Stimulated activated CD4-positive, alpha-beta T cell treated with anti-CD3 and anti-CD28 coated beads, Interleukin-12 subunit alpha, Interleukin-12 subunit beta, amount 100 ng/mL, for 24 hours (primary cell): ENCODE data around the gene YAF2.

Experiments
- DNase-seq, 2 experiments: peaks; one replicate each; pipeline ENCODE4 v3.0.0-alpha.2; 2020; ENCODE audit warnings: low read depth in 2 of 2

The YAF2 gene

GRCh38 chr12:42238240-42239140 is at the start of gene YAF2:
Gene YAF2, minus strand, starts transcription at chr12:42238248. Its CDS starts 68 bp downstream, at chr12:42238180.
- peak; percentile 73 to 80 for DNase-seq

GRCh38 chr12:42286741-42287140 is 48.7 kb upstream of the YAF2 start:
- DNase-seq: no peak

DNA sequence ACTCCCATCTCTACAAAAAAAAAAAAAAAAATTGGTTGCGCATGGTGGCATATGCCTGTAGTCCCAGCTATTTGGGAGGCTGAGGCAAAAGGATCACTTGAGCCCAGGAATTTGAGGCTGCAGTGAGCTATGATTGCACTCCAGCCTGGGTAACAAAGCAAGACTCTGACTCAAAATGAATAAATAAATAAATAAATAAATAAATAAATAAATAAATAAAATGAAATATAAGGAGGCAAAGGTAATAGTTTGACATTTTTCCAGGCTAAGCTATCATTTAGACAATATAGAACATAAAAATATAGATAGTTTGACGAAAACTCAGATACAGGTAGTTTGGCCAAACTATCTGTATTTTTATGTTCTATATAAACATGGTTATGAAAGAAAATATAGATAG is 47.4 kb upstream of the YAF2 start:
- no peak for DNase-seq

DNA sequence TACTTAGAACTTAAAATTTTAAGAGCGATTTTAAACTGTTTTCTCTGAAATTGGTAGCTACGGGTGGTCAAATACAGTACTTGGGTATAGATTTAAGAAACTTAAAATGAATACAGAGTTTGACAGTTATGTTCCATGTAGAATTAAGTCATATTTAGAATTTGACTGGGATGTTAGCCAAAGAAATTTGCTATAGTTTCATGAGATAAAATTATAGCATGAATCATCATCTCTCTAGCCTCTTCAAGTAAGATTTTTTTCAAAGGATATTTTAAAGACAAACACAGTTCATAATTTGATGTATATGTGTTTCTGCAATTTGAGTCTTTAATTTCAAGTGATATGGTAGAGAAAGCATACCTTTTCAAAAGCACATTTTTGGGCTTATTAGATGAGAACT is 46.8 kb upstream of the YAF2 start:
- no peak for DNase-seq

DNA sequence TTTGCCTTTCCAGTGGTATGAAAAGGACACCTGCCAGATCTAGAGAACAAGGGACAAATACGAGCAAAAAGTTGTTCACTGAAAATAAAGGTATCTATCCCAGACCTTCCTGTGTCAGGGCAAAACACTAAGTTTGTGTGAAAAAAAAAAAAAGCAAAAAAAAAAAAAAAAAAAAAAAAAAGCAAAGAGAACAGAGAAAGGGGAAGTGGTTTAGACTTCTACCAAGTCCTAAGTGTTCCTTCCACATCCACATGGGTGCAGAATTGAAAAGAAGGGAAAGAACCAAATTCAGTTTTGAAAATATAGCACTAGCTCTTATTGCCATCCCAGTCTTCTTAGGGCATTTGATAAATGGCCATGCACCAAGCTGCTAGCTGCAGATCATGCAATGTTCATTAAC is 46.1 kb upstream of the YAF2 start:
- DNase-seq: no peak

DNA sequence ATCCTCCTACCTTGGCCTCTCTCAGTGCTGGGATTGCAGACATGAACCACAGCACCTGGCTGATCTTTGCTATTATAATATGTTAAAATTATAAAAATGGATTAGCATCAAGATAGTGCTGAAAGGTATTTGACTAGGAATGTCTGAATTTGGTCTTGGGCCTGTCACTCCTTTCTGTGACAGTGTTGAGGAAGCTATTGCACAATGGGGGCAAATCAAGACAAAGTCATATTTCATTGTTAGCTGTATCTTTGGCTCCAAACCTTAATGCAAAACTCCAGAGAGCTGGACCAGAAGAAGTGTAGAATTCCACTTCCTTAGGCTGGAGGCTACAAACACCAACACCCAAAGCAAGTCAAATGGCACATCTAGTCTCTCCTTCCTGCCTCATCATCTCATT is 45.7 kb upstream of the YAF2 start:
- DNase-seq: no peak

DNA sequence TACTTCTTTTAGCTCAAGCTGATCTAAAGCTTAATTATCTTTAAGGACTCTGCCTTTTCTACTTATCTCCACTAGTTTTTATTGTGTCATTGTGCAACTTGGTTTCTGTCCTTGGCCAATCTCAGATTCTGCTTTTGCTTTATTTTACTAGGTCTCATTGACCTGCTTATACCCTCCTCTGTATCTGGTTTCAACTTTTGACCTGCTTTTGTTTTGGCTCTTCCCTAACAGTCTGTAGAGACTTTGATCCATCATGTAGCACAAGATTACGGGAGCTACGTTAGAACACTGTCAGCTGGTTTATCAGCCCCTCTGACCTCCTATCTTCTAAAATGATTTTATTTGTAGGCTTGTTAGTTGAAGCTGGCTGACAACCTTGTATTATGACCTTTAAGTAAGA is 44.2 kb upstream of the YAF2 start:
- no peak for DNase-seq

GRCh38 chr12:42281844-42282243 is 43.8 kb upstream of the YAF2 start:
- no peak for DNase-seq

DNA sequence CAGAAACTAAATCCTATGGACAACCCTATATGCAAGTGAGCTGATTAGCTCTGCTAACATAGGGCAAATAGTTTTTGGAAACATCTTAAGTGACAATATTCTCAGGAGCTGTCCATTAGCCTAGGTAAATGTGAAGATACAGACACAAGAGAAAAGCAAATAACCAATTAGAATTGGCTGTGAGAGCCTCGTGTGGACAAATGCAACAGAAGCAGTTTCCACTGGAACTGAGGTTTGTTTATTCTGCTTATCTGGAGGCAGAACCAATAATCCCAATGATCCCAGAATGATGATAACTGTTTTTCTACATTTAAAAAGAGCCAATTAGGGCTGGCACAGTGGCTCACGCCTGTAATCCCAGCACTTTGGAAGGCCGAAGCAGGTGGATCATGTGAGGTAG is 43.2 kb upstream of the YAF2 start:
- DNase-seq: no peak

GRCh38 chr12:42278128-42278510 is 40.1 kb upstream of the YAF2 start:
- DNase-seq: no peak

- DNase-seq: no peak
These were observed 39.5 kb upstream of the YAF2 start for GRCh38 chr12:42277396-42278127.

DNA sequence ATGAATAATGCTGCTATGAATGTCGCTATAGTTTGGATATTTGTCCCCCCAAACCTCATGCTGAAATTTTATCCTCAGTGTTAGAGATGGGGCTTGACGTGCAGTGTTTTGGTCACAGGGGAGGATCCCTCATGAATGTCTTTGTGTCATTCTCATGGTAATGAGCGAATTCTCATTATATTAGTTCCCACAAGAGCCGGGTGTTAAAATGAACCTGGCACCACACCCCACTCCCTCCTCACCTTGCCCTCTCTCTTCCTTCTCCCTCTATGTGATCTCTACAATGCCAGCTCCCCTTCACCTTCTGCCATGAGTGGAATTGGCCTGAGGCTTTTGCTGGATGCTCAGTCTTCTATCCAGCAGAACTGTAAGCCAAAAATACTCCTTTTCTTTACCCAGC is 37.5 kb upstream of the YAF2 start:
- no peak for DNase-seq

GRCh38 chr12:42273706-42274105 is 35.7 kb upstream of the YAF2 start:
- DNase-seq: no peak

DNA sequence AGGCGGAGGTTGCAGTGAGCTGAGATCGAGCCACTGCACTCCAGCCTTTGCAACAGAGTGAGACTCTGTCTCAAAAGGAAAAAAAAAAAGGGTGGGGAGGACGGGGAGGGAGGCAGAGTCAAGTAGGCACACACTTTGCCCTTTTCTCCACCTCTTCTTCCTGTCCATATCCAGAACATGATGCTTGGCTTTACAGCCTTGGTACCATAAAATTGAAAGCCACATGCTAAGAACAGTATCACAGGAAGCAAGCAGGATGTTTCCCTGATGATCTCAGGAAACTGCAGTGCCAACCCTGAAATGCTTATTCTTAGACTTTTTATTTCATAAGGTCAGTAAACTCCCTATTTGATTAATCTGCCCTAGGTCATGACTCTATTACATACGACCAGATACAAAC is 32.5 kb upstream of the YAF2 start:
- no peak for DNase-seq

DNA sequence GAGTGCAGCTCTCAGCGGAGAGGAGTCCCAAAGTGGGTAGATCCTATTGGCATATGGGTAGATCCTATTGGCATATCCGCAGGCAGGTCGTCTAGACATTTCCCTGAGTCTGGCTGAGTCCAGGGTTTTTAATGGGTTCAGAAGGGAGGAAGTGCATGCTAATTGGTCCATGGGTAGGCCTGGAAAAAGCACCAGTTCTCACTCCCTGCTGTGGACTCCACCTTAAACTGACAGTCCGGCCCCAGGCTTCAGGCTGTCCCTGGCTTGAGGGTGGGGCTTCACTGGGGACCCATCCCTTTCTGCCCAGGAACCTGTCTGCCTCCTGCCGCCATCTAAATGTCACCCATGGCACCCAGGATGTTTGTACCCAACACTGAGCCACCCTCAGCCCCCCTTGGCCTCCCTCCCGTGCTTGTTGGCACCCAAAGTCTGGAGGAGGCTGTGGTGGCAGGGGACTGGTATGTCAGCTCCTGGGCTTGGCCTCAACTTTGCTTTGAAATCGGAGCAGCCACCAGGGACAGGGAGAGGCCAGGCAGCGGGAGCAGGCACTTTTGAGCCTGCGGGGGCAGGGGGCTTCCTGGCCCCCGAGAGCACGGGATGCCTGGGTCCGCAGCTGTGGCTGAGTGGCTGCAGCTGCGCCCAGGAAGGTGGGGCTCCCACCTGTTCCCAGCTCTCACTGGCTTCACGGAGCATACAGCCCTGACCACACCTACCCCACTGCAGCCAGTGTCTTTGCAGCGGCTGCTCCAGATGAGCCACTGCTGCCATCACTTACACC is 29.6 kb upstream of the YAF2 start:
- no peak for DNase-seq

DNA sequence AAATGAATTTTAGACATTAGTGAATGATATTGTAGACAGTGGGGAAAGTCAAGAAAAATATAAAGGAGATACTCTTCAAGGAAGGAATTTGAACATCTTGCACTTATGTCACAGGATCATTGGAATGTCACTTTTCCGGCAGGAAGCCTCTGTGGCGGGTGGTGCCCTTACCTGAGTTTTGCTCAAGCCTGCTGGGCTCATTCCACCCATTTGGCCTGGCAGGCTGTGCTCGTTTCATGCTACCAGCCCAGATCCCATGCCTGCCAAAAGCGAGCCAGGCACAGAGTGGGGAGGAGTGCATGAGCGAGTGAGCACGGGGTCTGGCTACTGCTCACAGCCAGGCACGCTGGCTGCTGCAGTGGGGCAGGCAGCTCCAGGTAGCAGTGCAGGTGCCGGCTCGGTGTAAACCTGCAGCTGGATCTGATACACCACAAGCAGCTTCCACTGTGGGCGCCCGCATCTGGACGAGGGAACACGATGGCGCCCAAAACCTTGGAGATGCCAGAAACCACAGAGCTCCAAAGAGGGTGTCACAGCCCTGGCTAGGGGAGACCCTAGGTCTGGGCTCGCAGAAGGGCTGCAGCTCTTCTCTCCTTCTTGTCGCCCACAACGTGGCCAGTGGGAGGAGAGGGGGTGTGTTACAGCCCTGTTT is 28.7 kb upstream of the YAF2 start:
- DNase-seq: no peak

DNA sequence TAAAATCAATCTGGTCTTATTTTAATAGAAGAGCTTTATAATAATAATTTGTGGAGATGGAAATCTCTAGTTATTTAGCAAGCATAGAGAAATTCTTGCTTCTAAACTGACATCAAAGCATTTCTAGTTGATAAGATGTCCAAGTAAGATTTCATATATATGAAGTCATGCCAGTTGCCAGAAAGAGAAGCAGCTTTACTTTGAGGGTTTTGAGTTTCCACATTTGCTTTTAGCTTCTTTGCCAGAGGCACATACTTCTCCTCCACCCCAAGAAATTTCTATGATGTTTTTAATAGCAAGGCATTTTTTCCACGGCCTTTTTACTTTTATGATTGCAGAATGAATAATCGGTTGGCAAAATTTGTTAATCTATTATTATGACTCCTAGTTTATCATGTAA is 24.2 kb upstream of the YAF2 start:
- no peak for DNase-seq

GRCh38 chr12:42261708-42262107 is 23.7 kb upstream of the YAF2 start:
- DNase-seq: no peak

GRCh38 chr12:42260518-42260917 is 22.5 kb upstream of the YAF2 start:
- no peak for DNase-seq

DNA sequence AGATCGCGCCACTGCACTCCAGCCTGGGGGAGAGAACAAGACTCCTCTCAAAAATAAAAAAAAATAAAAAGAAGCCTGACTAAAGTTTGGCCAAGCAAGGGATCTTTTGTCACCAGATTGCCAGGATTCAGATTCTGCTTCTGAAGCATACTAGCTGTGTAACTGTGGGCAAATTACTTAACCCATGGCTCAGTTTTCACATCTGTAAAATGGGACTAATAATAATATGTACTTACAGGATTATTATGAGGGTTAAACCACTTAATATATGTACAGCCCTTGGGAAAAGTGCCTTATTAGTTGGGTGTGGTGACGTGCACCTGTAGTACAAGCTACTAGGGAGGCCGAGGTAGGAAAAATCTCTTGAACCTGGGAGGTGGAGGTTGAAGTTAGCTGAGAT is 21.7 kb upstream of the YAF2 start:
- DNase-seq: no peak

DNA sequence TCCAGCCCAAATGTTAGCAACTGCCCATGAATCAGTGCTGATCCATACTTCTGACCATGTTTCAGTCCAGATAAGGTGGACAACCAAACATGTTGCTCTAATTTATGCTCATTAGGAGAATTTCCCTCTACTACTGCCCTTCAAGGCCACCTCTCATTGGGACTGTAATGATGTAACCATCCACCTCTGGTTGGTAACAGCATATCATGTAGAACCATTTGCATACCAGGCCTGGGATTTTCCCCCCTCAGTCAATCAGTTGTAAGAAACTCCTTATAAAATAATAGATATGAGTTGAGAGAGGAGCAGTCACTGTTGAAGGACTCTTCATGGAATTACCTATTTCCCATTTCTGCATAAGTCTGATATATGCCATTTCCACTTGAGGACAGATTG is 17.8 kb upstream of the YAF2 start:
- no peak for DNase-seq
